NCI-H524 treated with DMSO at 0.1 percent for 48 hours (cell line): ENCODE results near the gene UBFD1.
"Not testable (repeated sequence)": the region's sequence is repeated elsewhere in the genome, so short reads cannot be mapped to it uniquely, and the experiment has no call there.

Experiments used
- DNase-seq: peaks from one replicate; lab custom pipeline; 2025; lab: John Stamatoyannopoulos, UW

UBFD1 gene

DNA sequence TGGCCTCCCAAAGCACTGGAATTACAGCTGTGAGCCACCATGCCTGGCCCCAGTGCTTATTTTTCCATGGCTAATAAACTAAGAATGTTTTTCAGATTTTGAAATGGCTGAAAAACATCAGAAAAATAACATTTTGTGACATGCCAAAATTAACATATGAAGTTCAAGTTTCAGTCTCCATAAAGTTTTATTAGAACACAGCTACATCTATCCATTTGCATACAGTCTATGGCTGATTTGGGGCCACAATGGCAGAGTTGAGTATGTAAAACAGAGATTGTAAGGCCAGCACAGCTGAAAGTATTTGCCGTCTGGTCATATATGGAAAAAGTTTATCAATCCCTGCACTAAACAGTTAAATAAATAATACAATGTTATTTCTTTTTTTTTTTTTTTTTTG is 52.4 kb downstream of the UBFD1 start:
- no peak for DNase-seq

DNA sequence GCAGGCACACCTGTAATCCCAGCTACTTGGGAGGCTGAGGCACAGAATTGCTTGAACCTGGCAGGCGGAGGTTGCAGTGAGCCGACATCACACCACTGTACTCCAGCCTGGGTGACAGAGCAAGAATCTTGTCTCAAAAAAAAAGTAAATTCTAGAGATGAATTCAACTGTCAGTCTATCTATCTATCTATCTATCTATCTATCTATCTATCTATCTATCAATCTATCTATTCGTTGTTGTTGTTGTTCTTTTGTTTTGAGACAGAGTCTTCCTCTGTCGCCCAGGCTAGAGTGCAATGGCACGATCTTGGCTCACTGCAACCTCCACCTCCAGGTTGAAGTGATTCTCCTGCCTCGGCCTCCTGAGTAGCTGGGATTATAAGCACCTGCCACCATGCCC is 53.4 kb downstream of the UBFD1 start:
- not testable (repeated sequence) for DNase-seq

DNA sequence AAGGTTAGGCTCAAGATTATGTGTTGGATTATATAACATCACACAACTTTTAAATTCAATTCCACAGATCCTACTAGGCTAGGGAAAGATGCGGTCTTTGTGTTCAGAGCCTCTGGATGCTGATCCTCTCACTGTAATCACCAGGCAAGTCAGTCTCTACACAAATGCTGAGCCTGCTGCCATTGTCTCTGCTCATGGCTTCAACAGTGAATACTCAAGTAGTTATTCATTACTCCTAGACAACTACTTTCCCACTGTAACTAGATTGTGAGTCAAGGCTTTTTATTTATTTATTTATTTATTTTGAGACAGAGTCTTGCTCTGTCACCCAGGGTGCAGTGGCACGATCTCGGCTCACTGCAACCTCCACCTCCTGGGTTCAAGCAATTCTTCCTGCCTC is 54.4 kb downstream of the UBFD1 start:
- no peak for DNase-seq

DNA sequence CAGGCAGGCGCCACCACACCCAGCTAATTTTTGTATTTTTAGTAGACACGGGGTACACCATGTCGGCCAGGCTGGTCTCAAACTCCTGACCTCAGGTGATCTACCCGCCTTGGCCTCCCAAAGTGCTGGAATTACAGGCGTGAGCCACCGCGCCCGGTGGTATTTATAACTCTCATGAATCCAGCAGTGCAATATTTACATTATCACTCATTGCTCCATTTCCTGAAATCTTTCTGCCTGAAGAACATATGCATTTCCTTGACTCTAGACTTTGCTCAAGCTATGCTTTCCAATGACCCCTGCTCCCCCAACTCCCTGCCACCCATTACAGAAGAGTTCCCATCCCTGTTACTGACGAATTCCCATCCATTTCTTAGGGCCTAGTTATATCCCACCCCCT is 58.3 kb downstream of the UBFD1 start:
- DNase-seq: no peak
